Testis (tissue), 2 donors: ENCODE measurements around the gene ATG16L1.

Experiments
- CTCF ChIP-seq, 3 experiments: fragments of 450-650 bp in 2 of 3; fragments of 200-600 bp in 1 of 3; sonication (generic) in 1 of 3; IDR thresholded peaks; one replicate each; pipeline ENCODE4 v1.5.1; 2016 to 2019; ENCODE audit warnings: antibody characterized with exemption in 3 of 3, mild to moderate bottlenecking in 2 of 3, moderate library complexity in 1 of 3
- POLR2A ChIP-seq: fragments of 450-650 bp; IDR thresholded peaks from one replicate; pipeline ENCODE4 v1.6.1; 2017; ENCODE audit warnings: antibody characterized with exemption, mild to moderate bottlenecking, moderate library complexity

GRCh38 chr2:233234996-233235395 lies 16.5 kb upstream of the ATG16L1 start:
- TF ChIP-seq CTCF (IDR thresholded peaks at IDR 0.05): no peak
- no peak for TF ChIP-seq POLR2A
